Endothelial cell of umbilical vein (primary cell): Measurements from ENCODE around the gene ATCAY. TPM values are rescaled to one million over a fixed set of nuclear protein-coding genes. Genes with fewer than 3 reads are reported as not detected.
"Not testable (repeated sequence)": the region's sequence is repeated elsewhere in the genome, so short reads cannot be mapped to it uniquely, and the experiment has no call there.

ENCODE experiments used
- BruUV-seq: library from RNA; stranded (reverse); fragments of 400-500 nt; replicated peaks from 2 replicates; lab custom pipeline; 2021; lab: Mats Ljungman, UMichigan
- CTCF ChIA-PET: fragments of 300-600, 350-600 bp; sonication (Branson Sonifier 250); formaldehyde crosslinking; loops from one replicate; lab custom pipeline; 2021; ENCODE audit warnings: antibody characterized with exemption, inconsistent platforms; lab: Charles Lee
- POLR2A ChIA-PET: fragments of 300-600, 350-600 bp; sonication (Branson Sonifier 250); formaldehyde crosslinking; loops from one replicate; lab custom pipeline; 2021; ENCODE audit warnings: antibody characterized with exemption, inconsistent platforms; lab: Charles Lee
- DNase-seq: peaks from one replicate; pipeline ENCODE4 v3.0.0-alpha.2; 2011; ENCODE audit warnings: low read depth, low spot score
- FAIRE-seq: peaks from 2 replicates; lab custom pipeline; 2011; peaks lifted over from hg19 to GRCh38; lab: Jason Lieb, UNC
- H2AFZ ChIP-seq: 2 replicates; pipeline ENCODE4 v1.6.0; 2012; ENCODE audit warnings: low read depth, low read length, control low read depth, inconsistent platforms
- H3K27ac ChIP-seq: 2 replicates; pipeline ENCODE4 v1.5.1; 2011; ENCODE audit warnings: low read depth, mild to moderate bottlenecking, control low read depth, low read length, moderate library complexity; ENCODE audit not compliant: insufficient read depth
- H3K27me3 ChIP-seq, 2 experiments: 2 replicates each; pipeline versions ENCODE4 v1.6.0 to v1.6.1; 2011; ENCODE audit warnings: low read length in 2 of 2, mixed read lengths in 1 of 2; ENCODE audit not compliant: control insufficient read depth in 2 of 2, insufficient read depth in 2 of 2
- H3K36me3 ChIP-seq, 2 experiments: 2 replicates in 1 of 2; 3 replicates in 1 of 2; pipeline ENCODE4 v1.5.1; 2011; ENCODE audit warnings: low read length in 2 of 2, mild to moderate bottlenecking in 1 of 2, moderate library complexity in 1 of 2; ENCODE audit not compliant: control insufficient read depth in 2 of 2, insufficient read depth in 2 of 2; ENCODE audit errors: extremely low read depth in 1 of 2
- H3K4me1 ChIP-seq: 3 replicates; pipeline ENCODE4 v1.5.1; 2011; ENCODE audit warnings: mild to moderate bottlenecking, low read length; ENCODE audit not compliant: control insufficient read depth, insufficient read depth; ENCODE audit errors: extremely low read depth
- H3K4me2 ChIP-seq: 2 replicates; pipeline ENCODE4 v1.6.1; 2011; ENCODE audit warnings: low read length, control low read depth, mixed read lengths; ENCODE audit not compliant: insufficient read depth
- H3K4me3 ChIP-seq, 3 experiments: fragments of 200-600 bp in 1 of 3; sonication (generic), shearing (Covaris generic) in 1 of 3; replicated peaks in 1 of 3; 2 replicates each; pipeline ENCODE4 v1.5.1; 2011 to 2016; ENCODE audit warnings: control low read depth in 3 of 3, low read length in 3 of 3, mild to moderate bottlenecking in 2 of 3, inconsistent platforms in 1 of 3, low read depth in 1 of 3, moderate library complexity in 1 of 3; ENCODE audit not compliant: insufficient read depth in 1 of 3
- H3K79me2 ChIP-seq: 2 replicates; pipeline ENCODE4 v1.6.0; 2012; ENCODE audit warnings: low read length, inconsistent platforms; ENCODE audit not compliant: control insufficient read depth, insufficient read depth
- H3K9ac ChIP-seq: replicated peaks from 2 replicates; pipeline ENCODE3; 2011; ENCODE audit warnings: low read length, control low read depth; ENCODE audit not compliant: insufficient read depth; ENCODE audit errors: extremely low read depth
- H3K9me1 ChIP-seq: replicated peaks from 3 replicates; pipeline ENCODE4 v1.6.0; 2011; ENCODE audit warnings: mild to moderate bottlenecking, low read length; ENCODE audit not compliant: control insufficient read depth, insufficient read depth; ENCODE audit errors: extremely low read depth
- H3K9me3 ChIP-seq: replicated peaks from 2 replicates; pipeline ENCODE4 v1.5.1; 2012; ENCODE audit warnings: low read length, inconsistent platforms; ENCODE audit not compliant: control insufficient read depth, insufficient read depth
- H4K20me1 ChIP-seq: replicated peaks from 2 replicates; pipeline ENCODE3; 2011; ENCODE audit warnings: mild to moderate bottlenecking, low read length; ENCODE audit not compliant: control insufficient read depth, insufficient read depth; ENCODE audit errors: extremely low read depth
- CTCF ChIP-seq, 2 donors: IDR thresholded peaks; 1 replicate in 1 of 2; 2 replicates in 1 of 2; pipeline ENCODE4 v1.5.1; 2011; ENCODE audit warnings: low read length in 2 of 2, mild to moderate bottlenecking in 2 of 2, moderate library complexity in 2 of 2, control low read depth in 1 of 2, inconsistent platforms in 1 of 2, low read depth in 1 of 2; ENCODE audit not compliant: insufficient read depth in 1 of 2; ENCODE audit errors: extremely low read depth in 1 of 2
- EZH2 ChIP-seq: IDR thresholded peaks from 2 replicates; pipeline ENCODE4 v1.6.1; 2012; ENCODE audit warnings: borderline replicate concordance, low read depth, mild to moderate bottlenecking, moderate library complexity, low read length, inconsistent platforms; ENCODE audit not compliant: severe bottlenecking
- FOS ChIP-seq: IDR thresholded peaks from 2 replicates; pipeline ENCODE4 v1.6.1; 2011; ENCODE audit warnings: mild to moderate bottlenecking, low read length, moderate library complexity, borderline replicate concordance; ENCODE audit not compliant: insufficient read depth
- GATA2 ChIP-seq: IDR thresholded peaks from 2 replicates; pipeline ENCODE4 v1.7.0; 2011; ENCODE audit warnings: low read depth, mild to moderate bottlenecking, moderate library complexity, mixed read lengths, low read length; ENCODE audit not compliant: insufficient read length, insufficient read depth
- JUN ChIP-seq: IDR thresholded peaks from 2 replicates; pipeline ENCODE4 v1.6.1; 2011; ENCODE audit warnings: borderline replicate concordance, low read depth; ENCODE audit not compliant: insufficient read length, insufficient read depth
- MAX ChIP-seq: IDR thresholded peaks from 2 replicates; pipeline ENCODE4 v1.6.1; 2011; ENCODE audit not compliant: insufficient read depth, insufficient read length
- MYC ChIP-seq: IDR thresholded peaks from one replicate; pipeline ENCODE4 v1.6.1; 2011; ENCODE audit warnings: mild to moderate bottlenecking, low read depth, low read length
- POLR2A ChIP-seq: IDR thresholded peaks from 2 replicates; pipeline ENCODE4 v1.6.1; 2012; ENCODE audit warnings: low read depth, mild to moderate bottlenecking, control low read depth, low read length
- POLR2AphosphoS5 ChIP-seq: IDR thresholded peaks from 2 replicates; pipeline ENCODE4 v1.6.1; 2012; ENCODE audit warnings: low read depth, mild to moderate bottlenecking, control low read depth, low read length, moderate library complexity; ENCODE audit not compliant: insufficient read depth
- dilution Hi-C: fragments of 300-500 bp; cut with MboI; formaldehyde crosslinking; loops from one replicate; pipeline ENCODE4 v1.15.0; 2019; ENCODE audit warnings: low sequenced_read_pairs; ENCODE audit not compliant: extremely low pct_ligation_motif_present
- intact Hi-C: fragments of 100-400 bp; cut with micrococcal nuclease; formaldehyde crosslinking; loops from one replicate; pipeline ENCODE4 v1.10.0; 2022
- polyA plus RNA-seq, 4 experiments: library from polyadenylated mRNA; depleted of rRNA in 3 of 4; stranded (reverse) in 3 of 4; unstranded in 1 of 4; fragments of >200 nt; gene quantifications; 2 replicates each; pipeline versions ENCODE4 v1.2.1 to v1.2.3, GENCODE V29; 2011 to 2012; ENCODE audit warnings: missing spikeins in 1 of 4
- total RNA-seq: library from RNA; stranded (reverse); gene quantifications from 2 replicates; pipeline ENCODE4 v1.2.3, GENCODE V29; 2021

ATCAY gene
- total and polyA plus RNA-seq, 2 donors (not counting 3 experiments of a cell fraction or from before 2014, with no cell fraction given), result 0.03 TPM; not detected in 1

GRCh38 chr19:3893509-3894179 lies 13.2 kb downstream of the ATCAY start:
- Histone ChIP-seq H3K27ac (no peak overlapping the region), H3K9me3 (no peaks in the 10 kb centered on the region), H3K4me3 (no peak overlapping the region), H3K4me1 (no peaks in the 10 kb centered on the region), H3K79me2 (no peaks in the 10 kb centered on the region), H3K4me2 (no peak overlapping the region), H3K27me3 (no peaks in the 10 kb centered on the region), H3K9ac (no peak overlapping the region), H2AFZ (no peak overlapping the region), H3K36me3 (no peaks in the 10 kb centered on the region), H4K20me1 (no peaks in the 10 kb centered on the region), H3K9me1 (no peaks in the 10 kb centered on the region)
- TF ChIP-seq POLR2A, result no peak
- TF ChIP-seq FOS, result no peak
- TF ChIP-seq POLR2AphosphoS5, result no peak
- TF ChIP-seq GATA2, result no peak
- no peak for TF ChIP-seq EZH2
- TF ChIP-seq MYC, result no peak
- TF ChIP-seq CTCF (IDR thresholded peaks at IDR 0.05; ENCODE audit: extremely low read depth in 1 of 2, insufficient read depth in 1 of 2, low read depth in 1 of 2, low read length in 2 of 2), result no peak
- no peak for TF ChIP-seq JUN
- no peak for TF ChIP-seq MAX
- dilution Hi-C loops (no loop called here), intact Hi-C loops (no loop called here)
- POLR2A ChIA-PET, result no interaction called here
- DNase-seq (no peak), FAIRE-seq (no peak)
- CTCF ChIA-PET, result no interaction called here
- no TSS peak for BruUV-seq

GRCh38 chr19:3894959-3895358 lies 14.5 kb downstream of the ATCAY start:
- DNase-seq, H3K4me3 ChIP-seq, H3K4me1 ChIP-seq, H3K9me3 ChIP-seq, H3K27me3 ChIP-seq, POLR2A ChIA-PET, FAIRE-seq, intact Hi-C loops, dilution Hi-C loops, H3K9ac ChIP-seq, H2AFZ ChIP-seq, H3K27ac ChIP-seq, H3K36me3 ChIP-seq, BruUV-seq, H3K4me2 ChIP-seq, CTCF ChIA-PET, H3K9me1 ChIP-seq, H4K20me1 ChIP-seq, H3K79me2 ChIP-seq: not testable (repeated sequence)
